Activated CD4-positive, CD25-positive, alpha-beta regulatory T cell treated with anti-CD3 and anti-CD28 coated beads, Interleukin-2, amount 50 U/mL, for 72 hours (primary cell): ENCODE results near the gene GCHFR.

Experiments used
- DNase-seq: peaks from one replicate; pipeline ENCODE4 v3.0.0; 2021

GCHFR gene

DNA sequence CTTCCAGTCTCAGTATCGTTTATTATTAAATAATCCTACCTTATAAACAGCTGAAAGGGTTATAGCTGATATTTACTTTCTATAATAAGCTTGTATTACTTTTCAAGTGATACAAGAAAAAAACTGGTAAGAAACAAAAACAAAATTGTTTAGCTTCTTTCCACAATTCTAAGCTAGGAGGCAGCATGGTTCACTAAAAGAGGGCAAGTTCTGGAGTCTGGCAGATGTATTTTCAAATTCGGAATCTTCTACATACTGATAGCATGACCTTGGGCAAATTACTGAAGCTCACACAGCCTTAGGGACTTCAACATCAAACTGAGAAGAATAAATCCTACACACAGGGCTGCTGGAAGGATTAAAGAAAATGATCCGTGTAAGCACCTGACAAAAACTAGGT is 21.3 kb downstream of the GCHFR start:
- DNase-seq: no peak

DNA sequence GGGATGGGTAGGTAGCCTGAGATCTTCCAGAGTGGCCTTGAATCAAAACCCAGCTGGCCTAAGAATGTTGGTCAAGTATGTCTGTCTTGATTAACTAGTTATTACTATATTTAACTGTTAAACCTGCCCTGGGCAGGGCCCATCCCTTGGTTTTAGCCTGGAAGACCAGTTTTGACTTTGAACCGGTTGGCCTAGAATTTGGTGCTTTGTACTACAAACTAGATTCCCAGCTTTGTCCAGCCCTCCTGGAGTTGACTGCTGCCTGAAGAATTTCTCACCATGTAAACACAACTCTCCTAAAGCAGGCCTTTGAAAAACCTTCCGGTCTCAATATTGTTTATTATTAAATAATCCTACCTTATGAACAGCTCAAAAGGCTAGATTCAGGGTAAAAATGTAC is 21.9 kb downstream of the GCHFR start:
- DNase-seq: no peak

- no peak for DNase-seq
Observed at GRCh38 chr15:40787344-40787841, 23.5 kb downstream of the GCHFR start.

DNA sequence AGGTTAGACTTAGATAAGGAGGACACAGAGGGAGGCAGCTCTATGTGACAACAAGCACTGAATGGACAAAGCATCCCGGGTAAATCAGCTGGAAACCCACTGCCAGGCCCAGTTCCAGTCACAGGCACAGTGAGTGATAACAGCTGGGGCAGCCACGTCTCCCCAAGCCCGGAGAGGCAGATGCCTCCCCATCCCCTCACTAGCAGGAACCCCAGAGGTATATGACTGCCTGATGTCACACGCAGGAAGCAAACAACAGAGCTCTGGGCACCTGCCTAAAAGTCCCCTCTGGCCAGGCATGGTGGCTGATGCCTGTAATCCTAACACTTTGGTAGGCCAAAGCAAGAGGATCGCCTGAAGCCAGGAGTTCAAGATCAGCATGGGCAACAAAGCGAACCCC is 24.1 kb downstream of the GCHFR start:
- DNase-seq: no peak

- no peak for DNase-seq
Observed at GRCh38 chr15:40789119-40789518, 25.3 kb downstream of the GCHFR start.

DNA sequence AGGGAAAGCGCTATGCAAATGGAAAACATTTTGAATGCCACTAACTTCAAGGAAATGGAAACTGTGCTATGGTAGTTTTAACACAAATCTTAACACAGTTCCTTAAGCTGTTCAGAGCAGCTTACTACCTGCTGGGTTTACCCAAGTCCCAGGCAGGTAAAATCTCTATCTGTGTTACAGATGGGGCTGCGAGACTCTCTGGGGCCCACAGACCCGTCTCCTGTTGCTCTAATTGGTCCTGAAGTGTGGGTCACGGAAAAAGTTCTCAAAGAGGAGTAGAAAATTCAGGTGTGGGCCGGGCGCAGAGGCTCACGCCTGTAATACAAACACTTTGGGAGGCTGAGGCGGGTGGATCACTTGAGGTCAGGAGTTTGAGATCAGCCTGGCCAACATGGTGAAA is 26.1 kb downstream of the GCHFR start:
- no peak for DNase-seq

DNA sequence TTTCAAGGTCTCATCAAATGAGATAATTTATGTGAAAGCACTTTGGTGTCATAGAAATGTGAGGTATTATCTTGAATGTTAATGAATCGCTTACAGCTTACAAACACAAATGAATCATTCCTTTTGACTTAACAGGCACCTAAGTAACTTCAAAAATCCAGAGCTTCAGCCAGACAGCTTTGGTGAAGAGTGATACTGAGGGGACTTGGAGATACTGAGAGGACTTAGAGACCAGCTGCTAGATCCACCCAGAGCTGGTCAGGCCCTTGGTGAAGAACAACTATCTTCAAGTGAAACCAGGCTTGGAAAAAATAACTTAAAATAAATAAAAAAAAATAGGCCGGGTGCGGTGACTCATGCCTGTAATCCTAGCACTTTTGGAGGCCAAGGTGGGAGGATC is 26.9 kb downstream of the GCHFR start:
- DNase-seq: no peak

DNA sequence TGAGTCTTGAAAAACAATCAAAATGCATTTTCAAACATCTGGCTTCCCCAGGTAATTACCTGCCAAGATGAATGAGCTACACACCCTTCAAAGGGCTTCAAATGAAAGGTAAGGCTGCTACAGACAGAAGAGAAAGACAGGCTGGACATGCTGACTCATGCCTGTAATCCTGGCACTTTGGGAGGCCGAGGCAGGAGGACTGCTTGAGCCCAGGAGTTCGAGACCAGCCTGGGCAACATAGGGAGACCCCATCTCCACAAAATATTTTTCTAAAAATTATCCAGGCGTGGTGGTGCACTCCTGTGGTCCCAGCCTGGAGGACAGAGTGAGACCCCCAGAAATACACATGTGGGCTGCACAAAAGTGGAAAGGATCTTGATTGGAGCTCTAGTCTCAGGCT is 28.5 kb downstream of the GCHFR start:
- DNase-seq: no peak

GRCh38 chr15:40793216-40793989 is 29.5 kb downstream of the GCHFR start:
- no peak for DNase-seq

DNA sequence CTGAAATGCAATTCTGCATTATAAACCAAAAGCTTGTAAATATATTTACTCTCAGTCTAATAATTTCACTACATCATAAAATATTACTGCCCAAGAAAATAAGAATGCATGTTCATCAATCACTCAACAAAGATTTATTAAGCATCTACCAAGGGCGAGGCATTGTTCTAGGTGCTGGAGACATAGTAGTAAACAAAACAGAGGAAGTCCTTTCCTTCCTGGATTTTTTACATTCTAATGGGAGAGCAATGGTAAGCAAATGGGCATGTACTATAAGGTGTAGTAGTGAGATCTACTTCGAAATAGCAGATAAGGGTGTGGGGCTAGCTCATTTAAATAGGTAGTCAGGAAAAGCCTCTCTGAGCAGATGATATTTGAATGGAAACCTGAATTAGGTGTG is 32.2 kb downstream of the GCHFR start:
- DNase-seq: no peak

DNA sequence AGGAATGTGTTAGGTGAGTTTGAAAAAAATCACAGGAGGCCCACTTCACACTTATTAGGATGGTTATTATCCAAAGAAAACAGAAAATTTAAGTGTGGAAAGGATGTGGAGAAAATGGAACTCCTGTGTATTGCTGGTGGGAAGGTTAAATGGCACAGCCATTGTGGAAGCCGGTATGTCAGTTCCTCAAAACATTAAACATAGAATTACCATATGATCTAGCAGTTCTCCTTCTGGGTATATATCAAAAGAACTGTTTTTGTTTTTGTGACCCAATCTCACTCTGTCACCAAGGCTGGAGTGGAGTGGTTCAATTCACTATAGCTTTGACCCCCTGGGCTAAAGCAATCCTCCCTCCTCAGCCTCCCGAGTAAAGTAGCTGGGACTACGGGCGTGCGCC is 32.6 kb downstream of the GCHFR start:
- no peak for DNase-seq

DNA sequence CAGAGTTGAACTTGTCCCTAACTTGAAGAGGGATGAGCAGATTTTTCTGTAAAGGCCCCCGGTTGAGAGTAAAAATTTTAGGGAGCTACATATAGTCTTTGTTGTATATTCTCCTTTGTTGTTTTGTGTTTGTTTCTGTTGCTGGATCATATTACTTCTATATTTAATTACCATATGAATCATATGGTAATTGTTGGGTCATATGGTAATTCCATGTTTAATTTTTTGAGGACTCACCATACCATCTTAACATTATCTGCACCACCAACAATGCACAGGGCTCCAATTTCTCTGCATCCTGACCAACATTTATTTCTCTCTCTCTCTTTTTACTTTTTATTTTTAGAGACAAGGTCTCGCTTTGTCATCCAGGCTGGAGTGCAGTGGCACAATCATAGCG is 35.7 kb downstream of the GCHFR start:
- DNase-seq: no peak

GRCh38 chr15:40803076-40803475 is 39.2 kb downstream of the GCHFR start:
- no peak for DNase-seq

DNA sequence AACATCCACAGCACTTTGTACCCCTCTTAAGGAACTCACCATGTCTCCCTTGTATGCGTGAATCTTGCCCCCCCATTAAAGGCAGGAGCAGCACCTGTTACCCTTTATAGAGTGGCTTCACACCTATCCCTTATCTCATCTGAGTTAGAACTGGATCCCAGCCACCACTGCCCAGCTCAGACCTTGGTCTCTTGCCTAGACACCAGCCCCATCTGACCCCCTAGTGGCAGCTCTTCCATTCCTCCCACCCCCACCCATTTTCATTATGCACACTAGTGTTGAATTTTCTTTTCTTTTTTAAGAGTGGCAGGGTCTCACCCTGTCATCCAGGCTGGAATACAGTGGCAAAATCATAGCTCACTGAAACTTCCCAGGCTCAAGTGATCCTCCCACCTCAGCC is 39.8 kb downstream of the GCHFR start:
- no peak for DNase-seq

GRCh38 chr15:40806672-40807027 is 42.8 kb downstream of the GCHFR start:
- no peak for DNase-seq

GRCh38 chr15:40807028-40807887 is 43.4 kb downstream of the GCHFR start, which contains the start of the genes DNAJC17 and ZFYVE19:
DNAJC17 (minus strand) TSS chr15:40807473; CDS start chr15:40807446, 27 bp downstream.
ZFYVE19 (plus strand) TSS chr15:40807089; CDS start chr15:40807590, 501 bp downstream.
- peak; percentile 94 for DNase-seq

GRCh38 chr15:40807888-40808461 is 44.1 kb downstream of the GCHFR start:
- no peak for DNase-seq

DNA sequence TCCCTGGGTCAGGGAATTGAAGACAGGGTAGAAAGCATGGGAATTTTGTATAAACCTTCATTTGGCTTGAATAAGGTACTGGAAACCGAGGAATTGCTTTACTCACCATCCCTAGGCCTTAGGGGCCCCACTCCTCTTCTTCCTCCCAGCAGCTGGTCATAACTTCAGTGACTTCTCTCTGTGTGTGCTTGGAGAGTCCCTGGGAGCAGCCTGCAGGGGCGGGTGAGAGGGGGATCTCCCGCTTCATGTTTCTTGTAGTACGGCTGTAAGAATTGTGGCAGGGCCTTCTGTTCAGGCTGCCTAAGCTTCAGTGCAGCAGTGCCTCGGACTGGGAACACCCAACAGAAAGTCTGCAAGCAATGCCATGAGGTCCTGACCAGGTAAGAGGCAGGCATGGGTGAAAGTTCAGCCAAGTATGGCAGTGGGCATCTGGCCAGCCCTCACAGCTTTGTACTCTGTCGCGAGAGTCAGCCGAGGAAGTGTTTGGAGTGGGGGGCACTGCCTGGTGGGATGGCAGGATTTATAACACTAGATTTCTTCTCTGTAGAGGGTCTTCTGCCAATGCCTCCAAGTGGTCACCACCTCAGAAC is 45.1 kb downstream of the GCHFR start:
- no peak for DNase-seq

DNA sequence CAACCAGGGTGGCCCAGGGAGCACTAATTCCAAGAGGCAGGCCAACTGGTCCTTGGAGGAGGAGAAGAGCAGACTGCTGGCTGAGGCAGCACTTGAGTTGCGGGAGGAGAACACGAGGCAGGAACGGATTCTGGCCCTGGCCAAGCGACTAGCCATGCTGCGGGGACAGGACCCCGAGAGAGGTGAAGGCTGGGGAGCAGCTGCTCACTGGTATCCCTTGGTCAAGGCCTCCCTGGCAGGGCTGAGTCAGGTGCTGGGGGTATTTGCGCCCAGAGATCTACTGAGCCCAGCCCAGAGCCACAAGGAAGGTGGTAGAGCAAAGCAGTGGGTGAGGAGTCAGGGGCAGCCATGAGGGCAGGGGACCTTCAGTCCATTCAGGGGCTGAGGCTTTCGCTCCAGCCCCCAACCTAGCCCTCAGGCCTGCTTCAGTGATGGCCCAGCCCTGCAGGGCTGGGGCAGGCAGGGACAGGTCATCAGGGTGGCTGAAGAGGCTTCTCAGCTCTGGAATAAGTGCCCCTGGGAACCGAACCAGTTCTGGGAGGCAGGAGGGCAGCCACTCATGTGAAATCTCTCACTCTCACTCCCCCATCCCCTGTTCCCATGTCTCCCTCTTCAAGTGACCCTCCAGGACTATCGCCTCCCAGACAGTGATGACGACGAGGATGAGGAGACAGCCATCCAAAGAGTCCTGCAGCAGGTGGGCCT is 49.0 kb downstream of the GCHFR start:
- DNase-seq: no peak

DNA sequence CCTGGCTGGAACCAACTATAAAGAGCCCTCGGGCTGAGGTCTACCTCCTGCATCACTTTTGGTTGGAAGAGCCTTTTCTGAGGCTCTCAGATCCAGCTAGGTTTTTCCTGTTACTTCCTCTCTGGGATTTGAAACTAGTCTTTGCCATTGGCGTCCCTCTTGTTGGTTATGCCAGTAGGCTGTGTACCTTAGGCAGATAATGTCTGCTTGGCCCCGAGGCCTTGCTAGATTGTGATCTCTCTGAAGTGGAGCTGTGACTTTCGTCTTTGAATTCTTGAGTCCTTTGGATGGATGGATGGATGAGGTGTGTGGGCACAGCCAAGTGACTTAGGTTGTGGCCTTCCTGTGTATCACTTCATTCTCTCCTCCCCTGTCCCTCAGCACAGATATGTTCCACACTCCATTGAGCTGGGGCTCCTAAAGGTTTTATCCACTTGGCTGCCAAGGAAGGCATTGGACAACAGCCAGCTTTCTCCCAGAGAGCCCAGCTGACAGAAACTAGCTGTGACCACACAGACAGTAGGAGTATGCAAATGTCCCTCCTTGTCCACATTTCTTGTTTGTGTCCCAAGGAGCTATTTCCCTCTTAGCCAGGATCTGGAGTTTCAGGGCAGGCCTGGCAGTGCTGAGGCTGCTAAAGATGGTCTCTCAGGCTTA is 51.3 kb downstream of the GCHFR start:
- DNase-seq: no peak
